Brain microvascular endothelial cell (primary cell): ENCODE results near the gene DCXR.

Experiments
- DNase-seq: peaks from one replicate; pipeline ENCODE4 v3.0.0-alpha.2; 2020
- H3K27ac ChIP-seq: fragments of 250-450 bp; sonication (Bioruptor Pico); 2 replicates; pipeline ENCODE4 v1.5.1; 2020; ENCODE audit warnings: mild to moderate bottlenecking, moderate library complexity
- H3K27me3 ChIP-seq: fragments of 250-450 bp; sonication (Bioruptor Pico); replicated peaks from 2 replicates; pipeline ENCODE4 v1.5.1; 2020; ENCODE audit warnings: mild to moderate bottlenecking
- H3K36me3 ChIP-seq: fragments of 250-450 bp; sonication (Bioruptor Pico); replicated peaks from 2 replicates; pipeline ENCODE4 v1.5.1; 2020; ENCODE audit warnings: mild to moderate bottlenecking
- H3K4me3 ChIP-seq: 2 replicates; pipeline ENCODE4 v1.5.1; 2011; ENCODE audit warnings: low read depth, mild to moderate bottlenecking, control low read depth, low read length, moderate library complexity
- CTCF ChIP-seq: IDR thresholded peaks from 2 replicates; pipeline ENCODE4 v1.5.1; 2011; ENCODE audit warnings: low read depth, mild to moderate bottlenecking, moderate library complexity, low read length, control low read depth, inconsistent platforms; ENCODE audit errors: missing control alignments
- in situ Hi-C: cut with HindIII; loops from 2 replicates; pipeline ENCODE4 v1.10.0; 2017; ENCODE audit warnings: low sequenced_read_pairs, low pct_ligation_motif_present

Gene DCXR

DNA sequence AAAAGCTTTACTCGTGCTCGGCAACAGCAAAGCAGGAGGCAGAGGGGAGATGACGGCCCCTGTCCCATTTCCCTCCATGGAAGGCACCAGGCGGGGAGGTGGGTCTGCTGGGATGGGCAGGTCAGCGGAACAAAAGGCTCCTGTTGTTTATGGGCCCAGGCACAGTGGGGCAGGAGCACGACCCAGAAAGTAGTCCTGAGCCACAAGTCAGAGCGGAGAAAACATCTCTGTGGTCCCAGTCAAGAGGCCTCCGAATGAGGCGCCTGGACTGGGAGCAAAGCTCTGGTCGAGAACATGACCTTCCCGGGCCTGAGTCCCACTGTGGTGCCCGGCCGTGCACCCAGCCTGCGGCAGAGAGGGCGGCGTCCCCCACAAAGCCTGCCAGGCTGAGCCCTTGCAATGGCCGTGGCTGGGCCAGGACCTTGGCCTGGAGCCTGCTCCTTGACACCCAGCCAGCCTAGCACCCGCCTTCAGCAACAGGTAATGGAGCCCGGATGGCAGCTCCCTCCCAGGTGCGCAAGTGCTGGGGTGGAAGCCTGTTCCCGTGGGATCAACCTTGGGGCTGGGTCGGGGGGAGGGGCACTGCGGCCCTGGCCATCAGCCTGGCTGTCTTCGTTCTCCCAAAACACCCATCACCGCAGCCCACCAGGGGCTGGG lies 10.5 kb upstream of the DCXR start:
- in situ Hi-C loops: no loop called here

GRCh38 chr17:82047379-82047778 lies 9.9 kb upstream of the DCXR start:
- H3K4me3 ChIP-seq: no peak overlapping the region
- in situ Hi-C loops: no loop called here

More for the DNA sequence above, 10.5 kb upstream of the DCXR start:
- peaks cover 8% of the 10 kb centered on the region for H3K36me3 ChIP-seq
- H3K27me3 ChIP-seq: no peaks in the 10 kb centered on the region
- no peak overlapping the region for H3K27ac ChIP-seq
- no peak overlapping the region for H3K4me3 ChIP-seq
- TF ChIP-seq CTCF: no peak
- DNase-seq: no peak

DNA sequence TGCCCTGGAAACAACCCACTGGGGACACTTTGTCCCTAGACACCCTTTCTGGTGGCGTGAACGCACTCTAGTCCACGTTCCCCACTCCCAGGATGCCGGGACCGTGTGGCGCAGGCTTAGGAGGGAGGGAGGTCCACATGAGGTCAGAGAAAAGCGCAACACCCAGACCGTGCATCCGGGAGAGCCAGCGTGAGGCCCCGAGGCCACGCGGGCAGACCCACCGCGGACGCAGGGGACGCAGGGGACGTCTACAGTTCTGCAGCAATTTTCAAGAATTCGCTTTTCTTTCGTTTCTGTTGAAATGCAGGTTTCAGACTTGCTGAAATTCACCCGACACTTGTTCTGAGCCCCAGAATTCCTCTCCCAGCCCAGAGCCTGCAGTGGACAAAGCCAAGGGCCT lies 9.4 kb upstream of the DCXR start:
- no peak for TF ChIP-seq CTCF
- in situ Hi-C loops: no loop called here
- no peaks in the 10 kb centered on the region for H3K27me3 ChIP-seq

More at GRCh38 chr17:82047379-82047778, 9.9 kb upstream of the DCXR start:
- DNase-seq: no peak
- Histone ChIP-seq H3K27ac (no peak overlapping the region), H3K27me3 (no peaks in the 10 kb centered on the region), H3K36me3 (peaks cover 8% of the 10 kb centered on the region)
- TF ChIP-seq CTCF: no peak

GRCh38 chr17:82045936-82046484 lies 8.5 kb upstream of the DCXR start:
- peaks cover 8% of the 10 kb centered on the region for H3K36me3 ChIP-seq
- no peak overlapping the region for H3K27ac ChIP-seq
- no peak overlapping the region for H3K4me3 ChIP-seq
- no peaks in the 10 kb centered on the region for H3K27me3 ChIP-seq
- DNase-seq: no peak
- no peak for TF ChIP-seq CTCF
- in situ Hi-C loops: no loop called here

More for the DNA sequence above, 9.4 kb upstream of the DCXR start:
- H3K27ac ChIP-seq: no peak overlapping the region
- no peak for DNase-seq
- peaks cover 8% of the 10 kb centered on the region for H3K36me3 ChIP-seq
- H3K4me3 ChIP-seq: no peak overlapping the region

GRCh38 chr17:82043507-82043906 lies 6.0 kb upstream of the DCXR start:
- Histone ChIP-seq H3K27me3 (no peaks in the 10 kb centered on the region), H3K36me3 (peaks cover 8% of the 10 kb centered on the region), H3K4me3 (no peak overlapping the region), H3K27ac (no peak overlapping the region)
- DNase-seq: no peak
- in situ Hi-C loops: no loop called here
- TF ChIP-seq CTCF: no peak

DNA sequence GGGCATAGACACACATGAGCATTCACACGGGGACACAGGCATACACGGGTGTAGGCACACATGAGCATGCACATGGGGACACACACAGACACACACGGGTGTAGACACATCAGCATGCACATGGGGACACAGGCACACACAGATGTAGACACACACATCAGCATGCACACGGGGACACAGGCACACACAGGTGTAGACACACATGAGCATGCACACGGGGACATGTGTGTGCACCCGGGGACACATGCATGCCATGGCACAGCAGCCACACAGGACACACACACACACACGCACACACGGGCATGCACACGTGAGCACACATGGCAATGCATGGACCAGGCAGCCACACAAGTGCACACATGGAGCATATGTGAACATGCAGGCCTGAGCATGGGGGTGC lies 5.2 kb upstream of the DCXR start:
- no peak for TF ChIP-seq CTCF
- H3K36me3 ChIP-seq: peaks cover 8% of the 10 kb centered on the region
- in situ Hi-C loops: no loop called here
- no peak overlapping the region for H3K4me3 ChIP-seq
- H3K27me3 ChIP-seq: no peaks in the 10 kb centered on the region
- DNase-seq: no peak
- H3K27ac ChIP-seq: no peak overlapping the region
